ENCODE measurements around the gene MYH7.

Gene MYH7

DNA sequence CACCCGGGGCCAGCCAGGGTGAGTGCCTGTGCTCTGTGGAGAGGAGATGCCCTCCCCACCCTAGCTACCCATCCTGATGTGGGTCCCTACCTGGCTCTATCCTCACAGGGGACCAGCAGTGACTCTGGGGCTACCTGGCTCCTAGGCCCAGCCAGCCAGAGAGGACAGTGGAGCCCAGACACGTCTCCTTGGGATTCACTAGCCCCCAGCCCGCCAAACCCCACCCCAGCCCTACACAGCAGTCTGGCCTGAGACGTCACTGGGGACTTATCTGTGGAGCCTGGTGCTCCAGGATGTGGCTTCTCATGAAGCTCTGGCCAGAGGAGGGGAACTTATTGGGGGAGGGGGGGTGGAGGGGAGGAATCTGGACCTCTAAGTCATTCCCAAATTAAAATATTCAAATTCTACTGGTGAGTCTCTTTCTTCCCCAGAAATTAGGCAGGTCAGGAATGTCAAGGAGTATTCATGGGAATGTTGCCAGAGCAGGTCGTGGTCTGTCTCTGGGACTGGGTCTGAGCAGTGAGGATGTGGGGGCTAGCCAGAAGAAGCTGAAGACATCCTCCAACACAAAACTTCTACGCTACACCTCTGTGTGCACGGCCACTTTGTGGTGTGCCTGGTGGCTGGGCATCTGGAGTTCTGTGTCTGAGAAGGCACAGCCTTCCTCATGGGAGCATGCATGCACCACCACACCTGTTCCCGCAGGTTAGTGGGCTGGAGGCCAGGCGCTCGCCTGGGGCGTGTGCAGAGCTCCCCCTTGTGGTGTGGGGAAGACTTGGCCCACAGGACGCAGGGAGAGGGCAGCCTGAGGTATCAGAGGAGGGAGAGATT is 55.9 kb downstream of the MYH7 start:
- no peak overlapping the region for H3K9ac ChIP-seq (ENCODE audit: insufficient read length)
- TF ChIP-seq EZH2 (IDR thresholded peaks at IDR 0.05) (no peak), POLR2AphosphoS5 (IDR thresholded peaks at IDR 0.05; ENCODE audit: borderline replicate concordance, low read depth, low read length) (no peak), FOXP2 (optimal IDR thresholded peaks at IDR 0.05; ENCODE audit: control extremely low read depth, extremely low read length, insufficient read depth) (no peak)
- no peak overlapping the region for H3K4me3 ChIP-seq
- H3K27ac ChIP-seq, result no peak overlapping the region
- H3K9me3 ChIP-seq (ENCODE audit: low read depth, low read length), result no peaks in the 10 kb centered on the region
- no peaks in the 10 kb centered on the region for H3K36me3 ChIP-seq (ENCODE audit: insufficient read depth, low read length)
- no peak for DNase-seq (ENCODE audit: low read depth, low spot score)

DNA sequence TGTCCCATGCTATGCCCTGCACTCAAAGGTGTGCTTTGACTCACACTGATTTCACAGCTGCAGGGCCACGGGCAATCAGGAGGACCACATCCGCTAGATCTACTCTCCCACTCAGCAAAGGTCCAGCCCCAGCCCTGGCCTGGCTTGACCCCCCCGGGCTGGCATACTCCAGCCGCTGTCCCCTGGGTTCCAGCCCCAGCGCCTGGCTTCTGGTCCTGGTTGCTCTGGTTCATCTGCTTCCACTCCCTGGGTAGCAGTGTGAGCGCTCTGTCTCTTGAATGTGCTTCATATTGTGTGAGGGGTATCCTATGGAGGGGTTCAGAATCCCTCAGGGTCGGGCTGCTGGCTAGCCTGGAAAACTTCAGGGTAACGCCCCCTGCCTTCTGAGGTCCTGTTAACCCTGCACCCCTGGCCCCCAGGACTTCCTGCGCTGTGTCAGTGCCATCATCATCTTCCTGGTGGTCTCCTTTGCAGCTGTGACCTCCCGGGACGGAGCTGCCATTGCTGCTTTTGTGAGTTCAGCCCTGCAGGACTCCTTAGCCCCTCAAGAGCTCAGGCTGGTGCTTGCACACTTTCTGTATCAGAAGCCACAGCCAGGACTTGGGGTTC is 56.7 kb downstream of the MYH7 start:
- H3K27ac ChIP-seq, result no peak overlapping the region
- H3K9me3 ChIP-seq (ENCODE audit: low read depth, low read length), result no peaks in the 10 kb centered on the region
- no peak overlapping the region for H3K4me3 ChIP-seq
- no peak overlapping the region for H3K9ac ChIP-seq (ENCODE audit: insufficient read length)
- H3K36me3 ChIP-seq (ENCODE audit: insufficient read depth, low read length), result no peaks in the 10 kb centered on the region
- TF ChIP-seq POLR2AphosphoS5 (IDR thresholded peaks at IDR 0.05; ENCODE audit: borderline replicate concordance, low read depth, low read length) (no peak), EZH2 (IDR thresholded peaks at IDR 0.05) (no peak), FOXP2 (optimal IDR thresholded peaks at IDR 0.05; ENCODE audit: control extremely low read depth, extremely low read length, insufficient read depth) (no peak)
- DNase-seq (ENCODE audit: low read depth, low spot score), result no peak

DNA sequence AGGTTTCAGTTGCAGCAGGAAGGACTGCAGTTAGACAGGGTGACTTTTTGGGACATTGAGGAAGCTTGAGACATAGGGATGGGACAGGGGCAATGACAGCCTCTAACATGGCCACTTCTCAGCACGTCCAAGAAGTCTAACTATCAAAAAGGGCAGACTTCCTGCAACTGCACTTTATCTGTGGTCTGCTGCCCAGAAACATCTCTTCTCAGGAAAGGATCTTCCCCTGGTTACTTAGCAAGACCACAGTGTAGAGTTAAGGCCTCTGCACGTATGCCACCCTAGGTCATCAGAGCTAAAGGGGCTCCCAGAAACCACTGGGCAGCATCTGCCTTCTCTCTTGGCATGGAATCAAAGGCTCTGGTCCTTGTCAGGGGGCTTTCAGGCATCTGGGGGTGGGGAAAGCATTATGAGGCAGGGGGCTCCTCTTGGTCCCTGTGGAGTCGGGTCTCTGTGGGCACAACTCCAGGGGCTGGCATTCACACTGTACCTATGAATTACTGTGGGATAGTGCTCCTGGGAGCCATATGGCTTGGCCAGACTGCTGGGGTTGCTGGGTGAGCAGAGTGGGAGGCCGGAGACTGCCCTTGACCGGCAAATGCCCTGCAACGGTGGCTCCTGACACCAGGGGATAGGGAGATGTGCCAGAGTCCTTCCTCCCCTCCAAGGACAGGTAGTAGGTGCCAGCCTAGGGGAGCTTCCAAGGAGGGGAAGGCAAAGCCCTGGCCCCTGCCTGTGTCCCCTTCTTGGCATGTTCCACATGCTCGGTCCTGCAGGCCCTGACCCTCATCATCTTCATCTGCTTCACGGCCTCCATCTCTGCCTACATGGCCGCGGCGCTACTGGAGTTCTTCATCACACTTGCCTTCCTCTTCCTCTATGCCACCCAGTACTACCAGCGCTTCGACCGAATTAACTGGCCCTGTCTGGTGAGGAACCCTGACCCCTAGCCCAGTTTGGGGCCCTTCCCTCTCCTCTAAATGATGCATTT is 57.6 kb downstream of the MYH7 start:
- no peaks in the 10 kb centered on the region for H3K9me3 ChIP-seq (ENCODE audit: low read depth, low read length)
- no peak for TF ChIP-seq FOXP2 (optimal IDR thresholded peaks at IDR 0.05; ENCODE audit: control extremely low read depth, extremely low read length, insufficient read depth)
- no peak for TF ChIP-seq EZH2 (IDR thresholded peaks at IDR 0.05)
- no peak for TF ChIP-seq POLR2AphosphoS5 (IDR thresholded peaks at IDR 0.05; ENCODE audit: borderline replicate concordance, low read depth, low read length)
- H3K27ac ChIP-seq, result no peak overlapping the region
- no peak for DNase-seq (ENCODE audit: low read depth, low spot score)
- no peaks in the 10 kb centered on the region for H3K36me3 ChIP-seq (ENCODE audit: insufficient read depth, low read length)
- no peak overlapping the region for H3K9ac ChIP-seq (ENCODE audit: insufficient read length)
- H3K4me3 ChIP-seq, result no peak overlapping the region

DNA sequence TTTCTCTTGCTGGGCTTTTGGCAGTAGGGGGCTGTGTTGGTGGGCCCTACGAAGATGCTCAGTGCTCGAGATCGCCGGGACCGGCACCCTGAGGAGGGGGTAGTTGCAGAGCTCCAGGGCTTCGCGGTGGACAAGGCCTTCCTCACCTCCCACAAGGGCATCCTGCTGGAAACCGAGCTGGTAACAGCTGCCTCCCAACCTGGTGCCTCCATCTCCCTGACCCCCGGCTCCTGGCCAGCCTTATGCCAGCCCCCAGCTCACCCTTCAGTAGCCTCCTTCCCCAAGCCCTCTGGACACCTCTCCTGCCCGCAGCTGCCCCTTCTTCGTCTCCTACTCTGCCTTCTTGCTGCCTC is 58.3 kb downstream of the MYH7 start:
- Histone ChIP-seq H3K4me3 (no peak overlapping the region), H3K9ac (ENCODE audit: insufficient read length) (no peak overlapping the region), H3K9me3 (ENCODE audit: low read depth, low read length) (no peaks in the 10 kb centered on the region), H3K36me3 (ENCODE audit: insufficient read depth, low read length) (no peaks in the 10 kb centered on the region), H3K27ac (no peak overlapping the region)
- TF ChIP-seq POLR2AphosphoS5 (IDR thresholded peaks at IDR 0.05; ENCODE audit: borderline replicate concordance, low read depth, low read length), result no peak
- no peak for DNase-seq (ENCODE audit: low read depth, low spot score)

DNA sequence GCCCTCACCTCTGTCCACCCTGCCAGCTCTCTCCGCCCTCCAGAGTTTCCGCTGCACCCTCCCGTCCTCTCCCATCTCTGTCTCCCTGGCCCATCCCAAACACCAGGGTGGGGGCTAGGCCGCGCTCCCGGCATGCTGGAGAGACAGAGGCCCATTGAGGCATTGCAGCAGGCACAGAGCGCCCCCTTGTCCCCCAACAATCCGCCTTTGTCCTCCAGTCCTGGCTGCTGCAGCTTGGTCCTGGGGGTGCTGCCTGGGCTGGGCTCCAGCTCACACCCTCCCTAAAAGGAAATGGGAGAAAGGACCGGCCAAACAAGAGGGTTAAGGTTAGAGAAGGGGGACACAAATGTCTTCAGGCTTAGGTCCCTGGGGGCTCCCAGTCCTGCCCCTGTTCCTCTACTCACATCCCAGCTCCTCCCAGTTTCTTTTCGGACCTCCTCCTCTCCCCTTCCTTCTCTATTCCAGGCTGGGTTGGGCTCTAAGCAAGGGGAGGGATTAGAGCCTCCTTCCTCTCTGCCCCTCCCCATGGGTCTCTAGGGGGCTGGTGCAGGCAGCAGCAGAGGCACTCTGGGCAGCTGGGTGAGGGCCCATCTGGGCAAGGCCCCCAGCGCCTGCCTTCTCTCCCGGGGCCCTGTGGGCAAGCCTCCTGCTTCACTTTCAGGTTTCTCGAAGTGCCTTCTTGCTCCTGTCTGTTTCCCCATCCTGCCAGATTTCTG is 58.8 kb downstream of the MYH7 start, which contains the start of gene CMTM5:
CMTM5 (plus strand) TSS at position 565 of the 716 bp plus-strand sequence. CDS start 206 bp downstream, outside the sequence.
- no peak within 1 kb of the TSS for H3K9ac ChIP-seq (ENCODE audit: insufficient read length)
- TF ChIP-seq FOXP2 (optimal IDR thresholded peaks at IDR 0.05; ENCODE audit: control extremely low read depth, extremely low read length, insufficient read depth), result no peak
- TF ChIP-seq POLR2AphosphoS5 (IDR thresholded peaks at IDR 0.05; ENCODE audit: borderline replicate concordance, low read depth, low read length), result no peak
- no peak for TF ChIP-seq EZH2 (IDR thresholded peaks at IDR 0.05)

DNA sequence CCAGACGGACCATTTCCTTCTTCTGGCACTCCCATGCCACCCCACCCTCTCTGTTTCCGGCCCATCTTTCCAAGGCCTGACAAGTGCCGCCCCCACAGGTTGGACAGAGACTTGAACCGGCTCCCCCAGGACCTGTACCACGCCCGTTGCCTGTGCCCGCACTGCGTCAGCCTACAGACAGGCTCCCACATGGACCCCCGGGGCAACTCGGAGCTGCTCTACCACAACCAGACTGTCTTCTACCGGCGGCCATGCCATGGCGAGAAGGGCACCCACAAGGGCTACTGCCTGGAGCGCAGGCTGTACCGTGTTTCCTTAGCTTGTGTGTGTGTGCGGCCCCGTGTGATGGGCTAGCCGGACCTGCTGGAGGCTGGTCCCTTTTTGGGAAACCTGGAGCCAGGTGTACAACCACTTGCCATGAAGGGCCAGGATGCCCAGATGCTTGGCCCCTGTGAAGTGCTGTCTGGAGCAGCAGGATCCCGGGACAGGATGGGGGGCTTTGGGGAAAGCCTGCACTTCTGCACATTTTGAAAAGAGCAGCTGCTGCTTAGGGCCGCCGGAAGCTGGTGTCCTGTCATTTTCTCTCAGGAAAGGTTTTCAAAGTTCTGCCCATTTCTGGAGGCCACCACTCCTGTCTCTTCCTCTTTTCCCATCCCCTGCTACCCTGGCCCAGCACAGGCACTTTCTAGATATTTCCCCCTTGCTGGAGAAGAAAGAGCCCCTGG is 59.8 kb downstream of the MYH7 start:
- DNase-seq (ENCODE audit: low read depth, low spot score), result no peak
- H3K9me3 ChIP-seq (ENCODE audit: low read depth, low read length), result no peaks in the 10 kb centered on the region
- H3K36me3 ChIP-seq (ENCODE audit: insufficient read depth, low read length), result no peaks in the 10 kb centered on the region
- no peak overlapping the region for H3K27ac ChIP-seq
- H3K4me3 ChIP-seq, result no peak overlapping the region
- H3K9ac ChIP-seq (ENCODE audit: insufficient read length), result no peak overlapping the region
- TF ChIP-seq FOXP2 (optimal IDR thresholded peaks at IDR 0.05; ENCODE audit: control extremely low read depth, extremely low read length, insufficient read depth), result no peak
- TF ChIP-seq POLR2AphosphoS5 (IDR thresholded peaks at IDR 0.05; ENCODE audit: borderline replicate concordance, low read depth, low read length), result no peak
- no peak for TF ChIP-seq EZH2 (IDR thresholded peaks at IDR 0.05)

More for the DNA sequence above, 58.8 kb downstream of the MYH7 start, which contains the start of gene CMTM5:
- no peak for DNase-seq (ENCODE audit: low read depth, low spot score)
- Histone ChIP-seq H3K9me3 (ENCODE audit: low read depth, low read length) (no peaks in the 10 kb centered on the region), H3K27ac (no peak within 1 kb of the TSS), H3K36me3 (ENCODE audit: insufficient read depth, low read length) (no peaks in the 10 kb centered on the region), H3K4me3 (no peak within 1 kb of the TSS)

DNA sequence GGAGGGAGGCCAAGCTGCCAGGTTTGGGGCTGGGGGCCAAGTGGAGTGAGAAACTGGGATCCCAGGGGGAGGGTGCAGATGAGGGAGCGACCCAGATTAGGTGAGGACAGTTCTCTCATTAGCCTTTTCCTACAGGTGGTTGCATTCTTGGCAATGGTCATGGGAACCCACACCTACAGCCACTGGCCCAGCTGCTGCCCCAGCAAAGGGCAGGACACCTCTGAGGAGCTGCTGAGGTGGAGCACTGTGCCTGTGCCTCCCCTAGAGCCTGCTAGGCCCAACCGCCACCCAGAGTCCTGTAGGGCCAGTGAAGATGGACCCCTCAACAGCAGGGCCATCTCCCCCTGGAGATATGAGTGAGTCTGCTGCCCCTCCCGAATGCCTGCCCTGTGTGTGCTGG is 62.4 kb downstream of the MYH7 start:
- no peak overlapping the region for H3K4me3 ChIP-seq
- no peak overlapping the region for H3K9ac ChIP-seq (ENCODE audit: insufficient read length)
- TF ChIP-seq EZH2 (IDR thresholded peaks at IDR 0.05), result no peak
- TF ChIP-seq FOXP2 (optimal IDR thresholded peaks at IDR 0.05; ENCODE audit: control extremely low read depth, extremely low read length, insufficient read depth), result no peak
- TF ChIP-seq POLR2AphosphoS5 (IDR thresholded peaks at IDR 0.05; ENCODE audit: borderline replicate concordance, low read depth, low read length), result no peak
- no peaks in the 10 kb centered on the region for H3K9me3 ChIP-seq (ENCODE audit: low read depth, low read length)
- H3K27ac ChIP-seq, result no peak overlapping the region
- DNase-seq (ENCODE audit: low read depth, low spot score), result no peak
- no peaks in the 10 kb centered on the region for H3K36me3 ChIP-seq (ENCODE audit: insufficient read depth, low read length)

Data from SK-N-MC (cell line).